ENCODE results near the gene GRAMD4.

GRCh38 chr22:46585340-46586122 lies 34.7 kb upstream of the GRAMD4 start:
- no peak for TF ChIP-seq TAF1 (IDR thresholded peaks at IDR 0.05; ENCODE audit: borderline replicate concordance, low read depth, low read length)
- TF ChIP-seq EP300 (IDR thresholded peaks at IDR 0.05; ENCODE audit: borderline replicate concordance in 1 of 2, control insufficient read depth in 1 of 2, low read depth in 2 of 2, low read length in 2 of 2) = no peak
- TF ChIP-seq CTCF (IDR thresholded peaks at IDR 0.05 in 2 of 3, conservative IDR thresholded peaks at IDR 0.05 in 1 of 3; ENCODE audit: control insufficient read depth in 2 of 3, extremely low read depth in 1 of 3, insufficient read depth in 1 of 3, low read depth in 3 of 3, low read length in 3 of 3) = no peak
- no peak for TF ChIP-seq GATAD2B (conservative IDR thresholded peaks at IDR 0.05; ENCODE audit: low read depth)
- TF ChIP-seq BHLHE40 (IDR thresholded peaks at IDR 0.05; ENCODE audit: borderline replicate concordance in 1 of 2, low read depth in 2 of 2, low read length in 1 of 2) = no peak
- TF ChIP-seq POLR2A (IDR thresholded peaks at IDR 0.05; ENCODE audit: low read depth, low read length) = no peak
- no peak for TF ChIP-seq GABPA (IDR thresholded peaks at IDR 0.05; ENCODE audit: low read depth)
